HG02884 (cell line): ENCODE data around the gene SHOC2.

Experiments
- ATAC-seq: cut with Tn5 transposase; IDR thresholded peaks from one replicate; pipeline ENCODE4 v1.9.1; 2021; ENCODE audit warnings: mild to moderate bottlenecking, moderate library complexity; ENCODE audit not compliant: unreplicated experiment

SHOC2 gene

GRCh38 chr10:110919349-110919931 is at the start of gene SHOC2:
Gene SHOC2 (plus strand): TSS chr10:110919604. CDS start chr10:110964359, 44,755 bp downstream.
- ATAC-seq, result peak; percentile 2

GRCh38 chr10:110870823-110871297 is 48.5 kb upstream of the SHOC2 start:
- ATAC-seq, result no peak

- ATAC-seq, result peak; percentile 61
Measured at GRCh38 chr10:110871298-110872084, 47.9 kb upstream of the SHOC2 start, which contains the start of gene PDCD4. Gene PDCD4 (plus strand): TSS chr10:110871928. CDS start chr10:110876028, 4,100 bp downstream.

GRCh38 chr10:110872145-110872983 is 47.0 kb upstream of the SHOC2 start:
- ATAC-seq, result peak; percentile 34

GRCh38 chr10:110872984-110873923 is 46.1 kb upstream of the SHOC2 start:
- ATAC-seq, result no peak

GRCh38 chr10:110873951-110874350 is 45.5 kb upstream of the SHOC2 start:
- ATAC-seq, result no peak

GRCh38 chr10:110876000-110876399 is 43.4 kb upstream of the SHOC2 start:
- no peak for ATAC-seq

- no peak for ATAC-seq
Measured at GRCh38 chr10:110876788-110877187, 42.6 kb upstream of the SHOC2 start.

GRCh38 chr10:110880012-110880411 is 39.4 kb upstream of the SHOC2 start:
- ATAC-seq, result no peak

- ATAC-seq, result no peak
Measured at GRCh38 chr10:110881247-110881646, 38.2 kb upstream of the SHOC2 start.

GRCh38 chr10:110881905-110882304 is 37.5 kb upstream of the SHOC2 start:
- ATAC-seq, result no peak

GRCh38 chr10:110883924-110884323 is 35.5 kb upstream of the SHOC2 start:
- no peak for ATAC-seq

- no peak for ATAC-seq
Measured at GRCh38 chr10:110885932-110886674, 33.3 kb upstream of the SHOC2 start.

- ATAC-seq, result no peak
Measured at GRCh38 chr10:110887560-110887959, 31.8 kb upstream of the SHOC2 start.

- ATAC-seq, result no peak
Measured at GRCh38 chr10:110892602-110893288, 26.7 kb upstream of the SHOC2 start.

- ATAC-seq, result peak; percentile 87
Measured at GRCh38 chr10:110893559-110894179, 25.7 kb upstream of the SHOC2 start.

- no peak for ATAC-seq
Measured at GRCh38 chr10:110897184-110897583, 22.2 kb upstream of the SHOC2 start.

- no peak for ATAC-seq
Measured at GRCh38 chr10:110898391-110898790, 21.0 kb upstream of the SHOC2 start.
